HG03135 (cell line): ENCODE measurements around the gene SLC6A16.
"Not testable (repeated sequence)": the region's sequence is repeated elsewhere in the genome, so short reads cannot be mapped to it uniquely, and the experiment has no call there.

Source experiments
- ATAC-seq: cut with Tn5 transposase; IDR thresholded peaks from one replicate; pipeline ENCODE4 v1.9.1; 2021; ENCODE audit warnings: mild to moderate bottlenecking, moderate library complexity; ENCODE audit not compliant: unreplicated experiment

SLC6A16 gene

DNA sequence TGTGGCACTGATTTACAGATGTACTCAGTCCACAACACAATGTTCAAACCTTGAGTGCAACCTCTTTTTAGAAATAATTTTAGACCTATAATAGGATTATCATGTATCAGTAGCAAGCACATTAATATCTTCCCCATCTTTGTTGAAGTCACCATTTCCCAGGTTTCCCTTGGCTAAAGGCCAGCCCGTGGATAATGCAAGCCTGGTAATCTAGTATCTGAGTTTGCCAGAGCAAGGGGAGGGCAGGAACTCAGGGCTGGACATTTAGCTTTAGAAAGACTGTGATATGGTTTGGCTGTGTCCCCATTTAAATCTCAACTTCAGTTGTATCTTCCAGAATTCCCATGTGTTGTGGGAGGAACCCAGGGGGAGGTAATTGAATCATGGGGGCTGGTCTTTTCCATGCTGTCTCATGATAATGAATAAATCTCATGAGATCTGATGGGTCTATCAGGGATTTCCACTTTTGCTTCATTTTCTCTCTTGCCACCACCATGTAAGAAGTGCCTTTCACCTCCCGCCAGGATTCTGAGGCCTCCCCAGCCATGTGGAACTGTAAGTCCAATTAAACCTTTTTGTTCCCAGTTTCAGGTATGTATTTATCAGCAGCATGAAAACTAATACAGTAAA lies 37.7 kb downstream of the SLC6A16 start:
- no peak for ATAC-seq

DNA sequence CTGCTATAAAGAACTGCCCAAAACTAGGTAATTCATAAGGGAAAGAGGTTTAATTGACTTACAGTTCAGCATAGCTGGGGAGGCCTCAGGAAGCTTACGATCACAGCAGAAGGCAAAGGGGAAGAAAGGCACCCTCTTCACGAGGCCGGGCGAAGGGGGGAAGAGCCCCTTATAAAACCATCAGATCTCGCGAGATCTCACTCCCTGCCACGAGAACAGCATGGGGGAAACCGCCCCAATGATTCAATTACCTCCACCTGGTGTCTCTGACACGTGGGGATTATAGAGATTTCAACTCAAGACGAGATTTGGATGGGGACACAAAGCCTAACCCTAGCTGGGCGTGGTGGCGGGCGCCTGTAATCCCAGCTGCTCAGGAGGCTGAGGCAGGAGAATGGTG lies 42.8 kb downstream of the SLC6A16 start:
- no peak for ATAC-seq

- ATAC-seq, result no peak
These were observed 52.8 kb downstream of the SLC6A16 start for GRCh38 chr19:49272204-49272603.

- ATAC-seq, result no peak
These were observed 53.8 kb downstream of the SLC6A16 start for GRCh38 chr19:49271080-49271753.

GRCh38 chr19:49266409-49266808 lies 58.6 kb downstream of the SLC6A16 start:
- not testable (repeated sequence) for ATAC-seq

GRCh38 chr19:49264258-49264657 lies 60.7 kb downstream of the SLC6A16 start:
- no peak for ATAC-seq

DNA sequence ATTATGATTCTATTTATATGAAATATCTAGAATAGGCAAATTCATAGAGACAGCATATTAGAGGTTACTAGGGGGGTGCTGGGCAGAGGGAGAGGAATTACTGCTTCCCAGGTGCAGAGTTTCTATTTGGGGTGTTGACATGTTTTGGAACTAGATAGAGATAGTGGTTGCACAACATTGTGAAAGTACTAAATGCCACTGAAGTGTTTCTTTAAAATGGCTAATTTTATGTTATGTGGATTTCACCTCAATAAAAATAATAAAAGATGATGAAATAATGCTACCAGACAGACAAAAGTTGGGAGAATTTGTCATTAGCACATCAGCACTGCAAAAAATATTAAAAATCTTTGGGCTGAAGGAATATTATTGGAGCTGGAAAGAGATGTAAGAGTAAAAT lies 63.4 kb downstream of the SLC6A16 start:
- no peak for ATAC-seq

GRCh38 chr19:49256691-49257090 lies 68.3 kb downstream of the SLC6A16 start:
- no peak for ATAC-seq

- ATAC-seq, result no peak
These were observed 69.3 kb downstream of the SLC6A16 start for GRCh38 chr19:49255674-49256073.

GRCh38 chr19:49249933-49250332 lies 75.1 kb downstream of the SLC6A16 start:
- no peak for ATAC-seq

GRCh38 chr19:49247676-49248075 lies 77.3 kb downstream of the SLC6A16 start:
- ATAC-seq, result no peak

DNA sequence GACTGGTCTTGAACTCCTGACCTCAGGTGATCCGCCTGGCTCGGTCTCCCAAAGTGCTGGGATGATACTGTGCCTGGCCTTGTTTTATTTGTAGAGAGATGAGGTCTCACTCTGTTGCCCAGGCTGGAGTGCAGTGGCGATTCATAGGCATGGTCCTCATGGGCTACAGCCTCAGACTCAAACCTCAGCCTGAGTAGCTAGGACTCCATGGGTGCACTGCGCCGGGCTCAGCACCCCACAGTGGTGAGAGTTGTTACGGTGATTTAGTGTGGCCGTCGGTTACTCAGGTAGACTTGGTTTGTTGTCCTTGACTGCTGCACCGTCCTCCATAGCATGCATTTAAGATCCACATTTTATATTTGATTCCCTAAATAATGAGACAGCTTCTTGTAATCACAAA lies 80.7 kb downstream of the SLC6A16 start:
- ATAC-seq, result no peak

- no peak for ATAC-seq
These were observed 81.3 kb downstream of the SLC6A16 start for GRCh38 chr19:49243726-49244125.

- ATAC-seq, result no peak
These were observed 81.9 kb downstream of the SLC6A16 start for GRCh38 chr19:49243129-49243528.

DNA sequence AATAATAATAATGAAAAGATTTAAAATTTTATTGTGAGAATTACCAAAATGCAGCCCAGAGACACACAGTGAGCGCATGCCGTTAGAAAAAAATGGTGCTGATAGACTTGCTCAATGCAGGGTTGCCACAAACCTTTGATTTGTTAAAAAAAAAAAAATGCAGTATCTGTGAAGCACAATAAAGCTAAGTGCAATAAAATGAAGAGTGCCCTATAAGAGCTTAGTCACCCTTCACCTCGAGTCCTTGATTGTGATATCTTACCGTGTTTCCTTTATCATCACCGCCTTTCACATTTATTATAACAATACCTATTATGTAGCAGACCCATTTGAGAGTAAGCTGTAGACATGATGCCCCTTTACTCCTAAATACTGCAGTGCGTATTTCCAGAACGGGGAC lies 83.2 kb downstream of the SLC6A16 start:
- ATAC-seq, result no peak
